ENCODE data around the gene SORCS2.

- TF ChIP-seq CTCF (IDR thresholded peaks at IDR 0.05) (no peak), POLR2AphosphoS5 (IDR thresholded peaks at IDR 0.05) (no peak), POLR2A (IDR thresholded peaks at IDR 0.05) (no peak)
These were observed 566.1 kb downstream of the SORCS2 start for GRCh38 chr4:7758476-7758875.
